GM19351 (cell line): ENCODE results near the gene LOXHD1.

ENCODE experiments used
- ATAC-seq: cut with Tn5 transposase; IDR thresholded peaks from one replicate; pipeline ENCODE4 v1.9.1; 2021; ENCODE audit warnings: mild to moderate bottlenecking, moderate library complexity; ENCODE audit not compliant: unreplicated experiment

LOXHD1 gene

DNA sequence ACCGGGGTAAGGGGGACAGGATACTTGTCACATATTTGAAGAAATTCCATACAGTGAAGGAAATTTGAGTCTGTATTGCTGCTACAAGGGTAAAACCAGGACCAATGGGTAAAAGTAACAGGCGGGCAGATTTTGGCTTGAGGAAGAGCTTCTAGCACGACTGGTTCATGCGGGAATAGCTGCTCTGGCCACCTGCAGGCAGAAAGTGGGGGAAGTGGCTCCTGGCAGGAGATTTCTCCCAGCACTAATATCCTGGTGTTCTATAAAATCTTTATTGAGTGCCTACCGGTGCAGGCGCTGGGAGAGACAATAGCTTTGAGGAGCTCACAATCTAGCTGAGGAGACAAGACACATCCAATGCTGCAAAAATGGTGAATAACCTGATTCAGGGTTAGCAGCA, 198.5 kb downstream of the LOXHD1 start:
- no peak for ATAC-seq

DNA sequence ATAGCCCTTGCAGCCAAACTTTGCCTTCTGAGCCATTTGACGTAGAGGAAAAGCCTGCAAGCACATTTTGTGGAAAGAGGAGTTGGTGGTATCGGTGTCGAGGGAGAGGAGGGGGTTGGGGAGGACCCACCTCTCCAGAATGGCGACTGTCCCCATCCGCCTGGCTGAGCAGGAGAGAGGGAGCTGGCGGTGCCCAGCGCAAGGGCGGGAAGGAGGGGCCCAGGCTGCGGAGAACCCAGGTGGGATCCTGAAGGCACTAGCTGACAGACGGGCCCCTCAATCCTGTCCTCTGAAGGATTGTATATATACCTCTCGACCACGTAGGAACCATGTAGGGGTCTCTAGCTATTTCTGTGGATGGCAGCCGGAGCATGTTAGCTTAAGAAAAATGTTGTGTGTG, 200.3 kb downstream of the LOXHD1 start:
- ATAC-seq, result no peak

GRCh38 chr18:46452820-46453219, 204.2 kb downstream of the LOXHD1 start:
- no peak for ATAC-seq

DNA sequence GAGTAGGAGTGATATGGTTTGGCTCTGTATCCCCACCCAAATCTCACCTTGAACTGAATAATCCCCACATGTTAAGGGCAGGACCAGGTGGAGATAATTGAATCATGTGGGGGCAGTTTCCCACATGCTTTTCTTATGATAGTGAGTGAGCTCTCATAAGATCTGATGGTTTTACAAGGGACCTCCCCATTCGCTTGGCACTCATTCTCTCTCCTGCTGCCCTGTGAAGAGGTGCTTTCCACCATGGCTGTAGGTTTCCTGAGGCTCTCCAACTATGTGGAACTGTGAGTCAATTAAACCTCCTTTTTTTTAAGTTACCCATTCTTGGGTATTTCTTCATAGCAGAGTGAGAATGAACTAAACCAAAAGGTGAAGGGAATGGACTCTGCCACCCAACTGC, 207.5 kb downstream of the LOXHD1 start:
- ATAC-seq, result no peak

GRCh38 chr18:46449033-46449432, 208.0 kb downstream of the LOXHD1 start:
- ATAC-seq, result no peak

DNA sequence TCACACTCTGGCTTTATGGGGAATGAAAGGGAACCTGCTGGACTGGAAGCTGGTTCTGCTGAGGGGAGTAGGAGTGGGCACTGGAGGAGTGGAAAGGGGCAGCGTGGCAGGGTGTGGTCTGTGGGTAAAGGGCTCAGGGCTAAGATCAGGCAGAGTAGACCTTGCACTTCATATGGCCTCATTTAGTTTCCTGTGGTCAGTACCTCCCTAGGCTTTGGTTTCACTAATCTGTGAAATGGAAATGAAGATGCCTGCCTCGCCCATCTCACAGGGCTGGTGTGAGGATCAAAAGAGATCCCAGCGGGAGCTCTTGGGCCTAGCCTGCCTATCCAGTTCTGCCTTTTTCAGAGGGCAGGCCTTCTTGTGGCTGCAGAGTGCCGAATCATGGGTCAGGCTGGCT, 208.7 kb downstream of the LOXHD1 start:
- ATAC-seq, result no peak

- ATAC-seq, result no peak
These were observed 209.2 kb downstream of the LOXHD1 start for GRCh38 chr18:46447792-46448191.

DNA sequence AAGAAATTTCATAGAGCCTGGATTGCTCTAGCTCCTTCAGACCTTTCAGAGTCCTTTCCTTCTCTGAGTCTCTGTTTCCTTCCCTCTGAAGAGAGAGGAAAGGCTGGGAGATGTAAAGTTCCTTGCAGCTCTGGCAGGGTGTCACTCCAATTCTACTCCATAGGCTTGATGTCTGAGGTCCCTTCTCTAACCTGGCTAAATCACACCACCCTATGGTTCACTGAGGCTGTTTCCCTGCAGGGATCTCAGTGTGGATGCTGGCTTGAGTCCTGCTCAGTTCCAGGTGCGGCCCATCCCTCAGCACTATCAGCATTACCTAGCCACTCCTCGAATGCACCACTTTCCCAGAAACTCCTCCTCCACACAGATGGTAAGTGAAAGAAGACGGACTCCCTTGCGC, 209.7 kb downstream of the LOXHD1 start:
- ATAC-seq, result no peak

- ATAC-seq, result no peak
These were observed 211.3 kb downstream of the LOXHD1 start for GRCh38 chr18:46445522-46446313.

DNA sequence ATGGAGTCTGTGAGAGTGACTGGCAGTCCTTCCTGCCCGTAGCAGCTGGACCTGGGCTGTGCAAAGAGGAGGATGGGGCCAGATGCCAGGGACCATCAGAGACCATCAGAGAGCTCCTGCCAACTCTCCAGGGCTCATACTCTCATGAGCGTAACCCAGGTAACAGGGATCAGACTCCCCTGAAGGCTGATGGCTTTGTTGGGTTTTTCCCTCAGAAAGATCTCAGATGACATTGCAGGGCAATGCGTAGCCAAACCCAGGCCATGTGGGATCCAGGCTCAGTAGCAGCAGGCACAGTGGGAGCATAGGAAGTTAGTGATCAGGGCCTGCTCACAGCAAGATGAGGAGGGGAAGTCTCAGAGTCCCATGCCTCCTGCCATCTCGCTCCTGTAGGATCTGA, 218.0 kb downstream of the LOXHD1 start:
- ATAC-seq, result no peak

DNA sequence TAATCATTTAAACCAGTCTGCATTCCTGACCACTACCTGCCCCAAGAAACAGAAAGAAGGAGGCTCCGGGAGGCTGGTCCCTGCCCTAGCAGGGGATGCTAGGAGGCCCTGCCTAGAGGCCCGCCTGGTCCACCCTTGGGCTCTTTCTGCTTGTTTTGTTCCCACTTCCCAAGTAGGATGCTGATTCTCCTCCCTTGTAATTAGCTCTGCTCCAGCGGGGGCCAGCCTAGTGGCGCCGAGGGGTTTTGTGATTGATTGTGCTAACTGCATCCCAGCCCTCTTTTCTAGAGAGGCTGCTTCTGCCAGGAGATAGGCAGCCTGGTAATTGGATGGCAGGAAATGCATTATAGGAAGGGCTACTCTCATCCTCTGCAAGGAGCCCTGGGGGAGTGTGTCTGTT, 220.0 kb downstream of the LOXHD1 start:
- ATAC-seq, result no peak

GRCh38 chr18:46436621-46437020, 220.4 kb downstream of the LOXHD1 start:
- ATAC-seq, result no peak

GRCh38 chr18:46435031-46435430, 222.0 kb downstream of the LOXHD1 start:
- no peak for ATAC-seq

DNA sequence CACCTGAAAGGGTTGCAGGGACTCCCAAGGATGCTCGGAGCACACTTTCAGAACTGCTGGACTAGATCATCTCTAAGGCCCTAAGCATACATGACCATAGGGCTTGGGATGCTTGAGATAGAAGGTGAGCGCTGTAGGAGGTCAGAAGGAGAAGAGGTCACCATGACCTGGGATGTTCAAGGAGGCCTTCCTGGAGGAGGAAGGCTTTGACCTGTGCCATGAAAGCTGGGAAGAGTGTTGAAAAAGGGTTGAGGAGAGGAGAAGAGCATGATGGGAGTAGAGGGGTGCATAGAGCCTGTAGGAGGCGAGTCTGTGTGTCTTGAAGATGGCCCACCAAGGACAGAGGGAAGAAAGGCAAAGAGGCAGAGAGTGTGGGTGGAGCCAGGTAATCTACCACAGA, 222.4 kb downstream of the LOXHD1 start:
- ATAC-seq, result no peak

DNA sequence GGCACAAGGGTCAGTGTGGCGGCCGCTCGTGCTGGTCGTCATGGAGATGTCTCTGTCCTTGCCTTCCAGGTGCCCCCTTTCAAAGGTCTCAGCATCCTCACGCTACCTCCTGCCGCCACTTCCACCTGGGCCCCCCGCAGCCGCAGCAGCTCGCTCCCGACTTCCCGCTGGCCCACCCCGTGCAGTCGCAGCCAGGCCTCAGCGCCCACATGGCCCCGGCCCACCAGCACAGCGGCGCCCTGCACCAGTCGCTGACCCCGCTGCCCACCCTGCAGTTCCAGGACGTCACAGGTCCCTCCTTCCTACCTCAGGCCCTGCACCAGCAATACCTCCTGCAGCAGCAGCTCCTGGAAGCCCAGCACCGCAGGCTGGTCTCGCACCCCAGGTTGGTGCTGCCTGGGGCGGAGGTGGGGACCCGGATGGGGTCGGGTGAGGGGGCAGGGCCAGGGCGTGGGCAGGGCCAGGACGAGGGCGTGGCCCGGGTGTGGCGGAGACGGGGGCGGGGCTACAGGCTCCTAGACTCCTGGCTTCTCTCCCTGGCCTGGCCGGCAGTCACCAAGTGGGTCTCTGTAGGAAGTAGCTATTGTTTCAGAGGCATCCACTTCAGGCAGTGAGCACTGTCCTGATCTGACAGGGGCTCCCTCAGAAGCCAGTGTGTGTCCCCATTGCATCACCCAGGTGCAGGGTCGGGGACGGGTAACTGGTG, 223.7 kb downstream of the LOXHD1 start:
- no peak for ATAC-seq

DNA sequence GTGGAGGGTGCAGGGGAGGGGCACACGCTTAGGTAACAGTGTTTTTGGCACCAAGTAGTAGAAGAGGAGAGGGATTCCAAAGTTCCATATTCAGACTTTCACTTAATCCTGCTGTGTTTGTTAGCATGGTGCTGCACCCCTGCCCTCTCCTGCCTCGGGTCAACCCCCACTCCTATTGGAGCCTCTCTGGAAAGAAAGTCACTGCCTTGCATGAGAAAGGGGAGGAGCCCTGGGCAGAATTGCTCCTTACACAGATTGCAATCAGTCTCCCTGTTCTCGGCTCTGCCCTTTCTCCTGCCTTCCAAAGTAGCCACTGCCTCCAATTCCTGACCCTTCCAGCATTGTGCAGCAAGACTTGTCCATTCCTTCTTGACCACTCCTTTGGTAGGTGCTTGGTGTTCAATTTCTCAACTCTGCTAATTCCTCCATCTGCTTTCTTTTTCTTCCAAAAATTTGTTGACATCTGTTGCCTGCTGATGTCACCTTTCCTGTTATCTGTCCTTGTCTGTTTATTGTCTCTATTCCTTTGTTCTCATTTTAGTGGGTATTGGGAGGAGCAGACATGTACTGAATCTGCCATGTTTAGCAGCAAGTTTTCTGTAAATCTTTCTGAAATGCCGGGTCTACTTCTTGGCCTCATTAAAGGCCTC, 225.4 kb downstream of the LOXHD1 start:
- no peak for ATAC-seq

GRCh38 chr18:46429649-46430224, 227.3 kb downstream of the LOXHD1 start:
- no peak for ATAC-seq

DNA sequence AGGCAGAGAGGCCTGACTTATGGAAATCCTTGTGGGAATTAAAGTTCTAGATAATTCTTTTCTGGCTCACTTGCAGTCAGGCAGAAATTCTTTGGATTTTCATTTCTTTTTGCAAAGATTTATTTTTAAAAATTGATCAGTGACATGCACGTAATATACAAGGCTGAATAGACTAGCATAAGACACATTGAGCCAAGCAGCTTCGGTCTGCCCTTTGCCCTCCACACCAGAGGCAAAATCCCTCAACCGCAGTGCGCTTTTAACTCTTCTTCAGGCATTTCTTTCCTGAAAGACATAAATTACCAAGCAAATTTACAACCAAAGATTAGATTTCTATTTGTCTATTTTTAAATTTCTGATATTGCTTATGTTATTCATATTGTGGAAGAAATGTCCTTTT, 227.9 kb downstream of the LOXHD1 start:
- ATAC-seq, result no peak

DNA sequence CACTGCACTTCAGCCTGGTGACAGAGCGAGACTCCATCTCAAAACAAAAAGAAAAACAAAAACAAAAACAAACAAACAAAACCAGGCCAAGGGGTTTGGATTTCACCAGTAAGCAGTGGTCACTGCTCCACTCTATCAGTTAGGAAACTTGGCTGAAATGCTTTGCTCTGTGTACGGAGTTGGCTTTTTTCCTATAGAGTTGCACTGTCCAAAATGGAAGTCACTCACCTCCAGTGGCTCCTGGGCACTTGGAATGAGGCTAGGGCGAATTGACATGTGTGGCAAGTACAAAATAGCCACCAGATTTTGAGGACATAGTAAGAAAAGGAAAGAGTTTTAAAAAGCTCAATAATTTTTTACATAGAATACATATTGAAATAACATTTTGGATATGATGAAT, 228.7 kb downstream of the LOXHD1 start:
- ATAC-seq, result no peak

GRCh38 chr18:46427216-46427995, 229.6 kb downstream of the LOXHD1 start:
- ATAC-seq, result no peak
